H1 (cell line): ENCODE data around the gene OTOP3. TPM values are rescaled to one million over a fixed set of nuclear protein-coding genes. Genes with fewer than 3 reads are reported as not detected.
A peak's percentile ranks its signal among the peaks of the same experiment; 100 is the strongest.

Source experiments
- CTCF ChIA-PET: fragments of 300-600 bp; sonication (Branson Sonifier 250); formaldehyde crosslinking; loops from one replicate; lab custom pipeline; 2021; ENCODE audit not compliant: partially characterized antibody; lab: Charles Lee
- POLR2A ChIA-PET: fragments of 300-600 bp; sonication (Branson Sonifier 250); formaldehyde crosslinking; loops from one replicate; lab custom pipeline; 2021; ENCODE audit warnings: inconsistent platforms; ENCODE audit not compliant: partially characterized antibody; lab: Charles Lee
- DNase-seq, 2 experiments: peaks; one replicate each; pipeline versions ENCODE4 v3.0.0 to v3.0.0-alpha.2; 2010 to 2022; ENCODE audit warnings: low spot score in 2 of 2, low read depth in 1 of 2, mixed read lengths in 1 of 2
- FAIRE-seq: peaks from 2 replicates; lab custom pipeline; 2011; peaks lifted over from hg19 to GRCh38; lab: Jason Lieb, UNC
- H2AFZ ChIP-seq: 2 replicates; pipeline ENCODE4 v1.8.1; 2012; ENCODE audit warnings: low read length, inconsistent platforms
- H2AK5ac ChIP-seq: 2 replicates; pipeline ENCODE4 v1.6.1; 2013; ENCODE audit warnings: low read depth, low read length
- H2BK120ac ChIP-seq: replicated peaks from 2 replicates; pipeline ENCODE3; 2013; ENCODE audit warnings: low read depth, low read length, inconsistent platforms
- H2BK12ac ChIP-seq: 2 replicates; pipeline ENCODE4 v1.6.1; 2013; ENCODE audit warnings: low read depth, low read length
- H2BK15ac ChIP-seq: 2 replicates; pipeline ENCODE4 v1.6.1; 2013; ENCODE audit warnings: low read length
- H2BK20ac ChIP-seq: 2 replicates; pipeline ENCODE4 v1.6.1; 2013; ENCODE audit warnings: low read length
- H2BK5ac ChIP-seq: 2 replicates; pipeline ENCODE4 v1.6.1; 2013; ENCODE audit warnings: low read depth, low read length
- H3K14ac ChIP-seq: 2 replicates; pipeline ENCODE4 v1.6.1; 2013; ENCODE audit warnings: inconsistent platforms; ENCODE audit not compliant: insufficient read length
- H3K18ac ChIP-seq: 2 replicates; pipeline ENCODE4 v1.6.1; 2013; ENCODE audit warnings: low read length; ENCODE audit errors: extremely low read depth
- H3K23ac ChIP-seq: 2 replicates; pipeline ENCODE4 v1.6.1; 2013; ENCODE audit warnings: inconsistent platforms; ENCODE audit not compliant: insufficient read length
- H3K23me2 ChIP-seq: 2 replicates; pipeline ENCODE4 v1.6.1; 2013; ENCODE audit warnings: low read depth, low read length
- H3K27ac ChIP-seq: 2 replicates; pipeline ENCODE4 v1.6.1; 2011; ENCODE audit warnings: low read depth, low read length, inconsistent platforms
- H3K27me3 ChIP-seq, 4 experiments: replicated peaks in 1 of 4; 1 replicate in 1 of 4; 2 replicates in 3 of 4; pipeline versions ENCODE4 v1.6.1 to v1.8.1; 2011 to 2013; ENCODE audit warnings: low read length in 3 of 4, mild to moderate bottlenecking in 3 of 4, inconsistent platforms in 2 of 4, mixed read lengths in 2 of 4, moderate library complexity in 1 of 4; ENCODE audit not compliant: control insufficient read depth in 3 of 4, insufficient read depth in 3 of 4; ENCODE audit errors: extremely low read depth in 1 of 4
- H3K36me3 ChIP-seq, 4 experiments: 2 replicates each; pipeline versions ENCODE4 v1.6.1 to v1.8.1; 2011 to 2013; ENCODE audit warnings: mild to moderate bottlenecking in 4 of 4, low read length in 3 of 4, moderate library complexity in 2 of 4, control low read depth in 1 of 4, inconsistent platforms in 1 of 4; ENCODE audit not compliant: insufficient read depth in 4 of 4, control insufficient read depth in 2 of 4
- H3K4ac ChIP-seq: replicated peaks from 2 replicates; pipeline ENCODE3; 2013; ENCODE audit warnings: low read length, low read depth, mixed read lengths, inconsistent platforms; ENCODE audit not compliant: insufficient read length
- H3K4me1 ChIP-seq, 4 experiments: replicated peaks in 1 of 4; 1 replicate in 1 of 4; 2 replicates in 3 of 4; pipeline versions ENCODE4 v1.6.1 to v1.8.1; 2011 to 2013; ENCODE audit warnings: low read length in 3 of 4, inconsistent platforms in 2 of 4, mixed read lengths in 1 of 4; ENCODE audit not compliant: insufficient read depth in 4 of 4, control insufficient read depth in 3 of 4
- H3K4me2 ChIP-seq, 2 experiments: 2 replicates each; pipeline versions ENCODE4 v1.6.1 to v1.8.1; 2011 to 2013; ENCODE audit warnings: low read depth in 2 of 2, low read length in 2 of 2, control low read depth in 1 of 2, inconsistent platforms in 1 of 2, mild to moderate bottlenecking in 1 of 2; ENCODE audit not compliant: insufficient read depth in 1 of 2
- H3K4me3 ChIP-seq, 4 experiments: fragments of 200-600, 300-600 bp in 1 of 4; sonication (generic), shearing (Covaris generic), sonication (Bioruptor Twin) in 1 of 4; 2 replicates each; pipeline versions ENCODE4 v1.5.1 to v1.8.1; 2011 to 2016; ENCODE audit warnings: low read length in 4 of 4, low read depth in 3 of 4, control low read depth in 2 of 4, inconsistent platforms in 2 of 4, mild to moderate bottlenecking in 2 of 4, mixed read lengths in 1 of 4, moderate library complexity in 1 of 4; ENCODE audit not compliant: insufficient read depth in 2 of 4; ENCODE audit errors: extremely low read depth in 1 of 4
- H3K56ac ChIP-seq: replicated peaks from 2 replicates; pipeline ENCODE3; 2013; ENCODE audit warnings: low read depth, mild to moderate bottlenecking, mixed read lengths, low read length, inconsistent platforms; ENCODE audit not compliant: insufficient read length
- H3K79me1 ChIP-seq: 2 replicates; pipeline ENCODE4 v1.6.1; 2013; ENCODE audit warnings: low read depth, low read length, control low read depth
- H3K79me2 ChIP-seq, 2 experiments: 2 replicates each; pipeline versions ENCODE4 v1.6.1 to v1.8.1; 2012 to 2013; ENCODE audit warnings: low read length in 2 of 2, mild to moderate bottlenecking in 2 of 2, inconsistent platforms in 1 of 2; ENCODE audit not compliant: insufficient read depth in 2 of 2, control insufficient read depth in 1 of 2
- H3K9ac ChIP-seq, 4 experiments: replicated peaks in 1 of 4; 1 replicate in 1 of 4; 2 replicates in 3 of 4; pipeline versions ENCODE4 v1.6.1 to v1.8.1; 2011 to 2013; ENCODE audit warnings: low read depth in 3 of 4, low read length in 3 of 4, control low read depth in 2 of 4, mild to moderate bottlenecking in 2 of 4, moderate library complexity in 2 of 4, inconsistent platforms in 1 of 4; ENCODE audit errors: extremely low read depth in 1 of 4
- H3K9me3 ChIP-seq, 2 experiments: 2 replicates each; pipeline versions ENCODE4 v1.6.1 to v1.8.1; 2012 to 2013; ENCODE audit warnings: mild to moderate bottlenecking in 2 of 2, moderate library complexity in 2 of 2, control low read depth in 1 of 2, inconsistent platforms in 1 of 2, low read depth in 1 of 2, low read length in 1 of 2, mixed read lengths in 1 of 2; ENCODE audit not compliant: insufficient read depth in 2 of 2
- H4K20me1 ChIP-seq, 2 experiments: replicated peaks in 1 of 2; 2 replicates each; pipeline versions ENCODE3 to v1.8.1; 2011 to 2013; ENCODE audit warnings: inconsistent platforms in 2 of 2, low read length in 2 of 2, mild to moderate bottlenecking in 1 of 2; ENCODE audit not compliant: insufficient read depth in 2 of 2, control insufficient read depth in 1 of 2
- H4K5ac ChIP-seq: 2 replicates; pipeline ENCODE4 v1.6.1; 2013; ENCODE audit warnings: low read length, low read depth, mixed read lengths, inconsistent platforms; ENCODE audit not compliant: insufficient read length
- H4K8ac ChIP-seq: 2 replicates; pipeline ENCODE4 v1.8.0; 2013; ENCODE audit warnings: mild to moderate bottlenecking, moderate library complexity, low read length, inconsistent platforms; ENCODE audit not compliant: insufficient read depth; ENCODE audit errors: extremely low read depth
- H4K91ac ChIP-seq: replicated peaks from 2 replicates; pipeline ENCODE3; 2013; ENCODE audit warnings: low read length, mixed read lengths, inconsistent platforms; ENCODE audit not compliant: insufficient read length
- EZH2 ChIP-seq: fragments of 200-600 bp; sonication (generic); IDR thresholded peaks from 2 replicates; pipeline ENCODE4 v1.7.1; 2012; ENCODE audit warnings: low read depth, mild to moderate bottlenecking, moderate library complexity, low read length, inconsistent platforms; ENCODE audit not compliant: severe bottlenecking
- MAFK ChIP-seq: IDR thresholded peaks from 2 replicates; pipeline ENCODE4 v1.6.1; 2012; ENCODE audit warnings: low read depth, mild to moderate bottlenecking, improper control_type of control experiment, low read length
- SUZ12 ChIP-seq: fragments of 200-600 bp; sonication (generic); IDR thresholded peaks from 2 replicates; pipeline ENCODE4 v1.6.1; 2012; ENCODE audit warnings: mild to moderate bottlenecking, inconsistent platforms, low read length, moderate library complexity, mixed read lengths
- WGBS, 2 experiments: shearing (Covaris generic) in 1 of 2; methylation state at CpG; one replicate each; pipeline versions ENCODE4 v1.1.6 to v1.1.7; 2013 to 2015; ENCODE audit warnings: low lambda C conversion rate in 2 of 2, mixed read lengths in 2 of 2, inconsistent platforms in 1 of 2, low coverage in 1 of 2, missing lambda C conversion rate in 1 of 2; ENCODE audit not compliant: insufficient replicate concordance in 2 of 2, insufficient coverage in 1 of 2, insufficient read length in 1 of 2; ENCODE audit errors: extremely low coverage in 1 of 2, missing lambda C conversion rate in 1 of 2; 5-methylcytosine and 5-hydroxymethylcytosine counted together
- polyA plus RNA-seq, 7 experiments: library from polyadenylated mRNA; depleted of rRNA in 3 of 7; stranded (reverse) in 5 of 7; unstranded in 2 of 7; fragments of >200 nt in 5 of 7; fragments of 200-250 nt in 2 of 7; gene quantifications; 1 replicate in 5 of 7; 2 replicates in 1 of 7; 4 replicates in 1 of 7; pipeline versions ENCODE4 v1.2.1 to v1.2.3, GENCODE V29; 2011 to 2013; ENCODE audit warnings: missing spikeins in 2 of 7, mixed read lengths in 2 of 7
- total RNA-seq: library from RNA; stranded (reverse); fragmentation: NEBNext Ultra II Directional; extraction: Animal tissue kit (Norgen Biotek cat#: 25700); gene quantifications from 2 replicates; pipeline ENCODE4 v1.2.1, GENCODE V29; 2021

Gene OTOP3
- total and polyA plus RNA-seq, 2 of the 8 experiments (the other 6 are each of a cell fraction or from before 2014, with no cell fraction given) = 0.05 TPM; not detected in 1

DNA sequence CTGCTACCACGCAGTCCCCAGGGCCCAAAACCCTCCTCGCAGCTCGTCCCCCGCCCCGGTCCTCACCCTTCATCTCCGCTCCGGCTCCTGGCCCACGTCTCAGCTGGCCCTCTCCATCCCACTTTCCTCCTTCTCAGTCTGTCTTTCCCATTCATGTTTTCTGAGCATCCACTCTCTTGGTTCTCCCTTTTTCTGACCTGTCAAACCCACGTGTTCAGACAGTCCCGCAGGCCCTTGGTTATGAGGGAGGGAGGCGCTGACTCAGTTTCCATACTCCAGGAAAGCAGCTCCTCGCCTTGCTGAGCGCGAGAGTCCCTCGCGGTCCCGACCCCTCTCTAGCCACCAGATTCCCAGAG lies 37.3 kb downstream of the OTOP3 start:
- H2AK5ac ChIP-seq = no peak overlapping the region
- H3K4ac ChIP-seq = no peak overlapping the region
- FAIRE-seq = no peak
- H3K4me3 ChIP-seq = peak overlapping the region; percentile 39 to 92 (median 58)
- no peak for DNase-seq
- no peak overlapping the region for H2BK5ac ChIP-seq
- H3K27me3 ChIP-seq = peaks cover 17 to 43% (median 37%) of the 10 kb centered on the region in 4 experiments
- no peak overlapping the region for H3K27ac ChIP-seq
- POLR2A ChIA-PET = interaction anchor here (1.0 to 6.5 kb wide), 10 partner anchors 9 to 73 kb away, joined by 3 to 48 read pairs (median 4); partner anchors contain the start of genes ATP5PD, CDR2L and MRPL58
- H2AFZ ChIP-seq = peak overlapping the region; percentile 89; the same call in 1 of the 2 replicates
- no peaks in the 10 kb centered on the region for H3K79me2 ChIP-seq
- no peak overlapping the region for H4K91ac ChIP-seq
- H3K36me3 ChIP-seq = no peaks in the 10 kb centered on the region
- no peaks in the 10 kb centered on the region for H4K20me1 ChIP-seq
- TF ChIP-seq MAFK = no peak
- peak; percentile 53; the same call in 1 of the 2 replicates for TF ChIP-seq SUZ12
- peak; percentile 51 for TF ChIP-seq EZH2
- no peak overlapping the region for H2BK20ac ChIP-seq
- H2BK15ac ChIP-seq = peak overlapping the region; percentile 46; the same call in 1 of the 2 replicates
- H3K4me1 ChIP-seq = peaks cover 0 to 15% (median 9%) of the 10 kb centered on the region in 4 experiments; a peak in 6 of 7 replicates
- H3K23ac ChIP-seq = no peak overlapping the region
- no peak overlapping the region; the same call in 1 of the 2 replicates for H3K18ac ChIP-seq
- CTCF ChIA-PET = interaction anchor here (0.6 to 6.8 kb wide), 12 partner anchors 10 to 199 kb away, joined by 3 to 89 read pairs (median 6); partner anchors contain the start of genes CDR2L and MRPL58
- H2BK120ac ChIP-seq = no peak overlapping the region
- H3K9ac ChIP-seq = no peak overlapping the region
- 18% methylated on average over 17 of the region's 17 CpGs; no CpG with 5 or more reads in 1 of the 2 experiments for WGBS, 2 experiments
- H3K14ac ChIP-seq = no peak overlapping the region
- H3K56ac ChIP-seq = no peak overlapping the region
- H3K79me1 ChIP-seq = no peaks in the 10 kb centered on the region
- H3K4me2 ChIP-seq = peak overlapping the region; percentile 84 to 87
- peaks cover 10% of the 10 kb centered on the region; the same call in 1 of the 2 replicates for H3K23me2 ChIP-seq
- no peak overlapping the region; the same call in 1 of the 2 replicates for H2BK12ac ChIP-seq
- H3K9me3 ChIP-seq = no peaks in the 10 kb centered on the region
- peak overlapping the region; percentile 14; the same call in 1 of the 2 replicates for H4K8ac ChIP-seq
- no peak overlapping the region for H4K5ac ChIP-seq
